MM.1S (cell line): ENCODE measurements around the gene SH3RF3.

ENCODE experiments used
- DNase-seq: peaks from one replicate; pipeline ENCODE4 v3.0.0-alpha.2; 2015
- H2AFZ ChIP-seq: fragments of 300-600 bp; sonication (generic); 2 replicates; pipeline ENCODE4 v1.6.0; 2016; ENCODE audit warnings: antibody characterized with exemption, low read length
- H3F3A ChIP-seq: fragments of 300-600 bp; sonication (generic); 2 replicates; pipeline ENCODE4 v1.6.1; 2016; ENCODE audit warnings: mild to moderate bottlenecking, antibody characterized with exemption, low read length, moderate library complexity, mixed read lengths; ENCODE audit not compliant: insufficient read depth
- H3K27ac ChIP-seq: fragments of 300-600 bp; sonication (generic); 2 replicates; pipeline ENCODE4 v1.5.1; 2016; ENCODE audit warnings: mild to moderate bottlenecking, low read length
- H3K27me3 ChIP-seq: fragments of 300-600 bp; sonication (generic); replicated peaks from 2 replicates; pipeline ENCODE4 v1.6.0; 2016; ENCODE audit warnings: low read length; ENCODE audit not compliant: insufficient read depth
- H3K36me3 ChIP-seq: fragments of 300-600 bp; sonication (generic); replicated peaks from 2 replicates; pipeline ENCODE4 v1.6.1; 2016; ENCODE audit warnings: mild to moderate bottlenecking, low read length, mixed read lengths; ENCODE audit not compliant: insufficient read depth
- H3K4me1 ChIP-seq: fragments of 300-600 bp; sonication (generic); 2 replicates; pipeline ENCODE4 v1.6.1; 2016; ENCODE audit warnings: low read length, mixed read lengths
- H3K4me2 ChIP-seq: fragments of 300-600 bp; sonication (generic); 2 replicates; pipeline ENCODE4 v1.6.0; 2016; ENCODE audit warnings: low read depth, low read length
- H3K4me3 ChIP-seq: fragments of 300-600 bp; sonication (generic); 2 replicates; pipeline ENCODE4 v1.5.1; 2016; ENCODE audit warnings: low read length, mixed read lengths
- H3K79me2 ChIP-seq: fragments of 300-600 bp; sonication (generic); 2 replicates; pipeline ENCODE4 v1.6.1; 2016; ENCODE audit warnings: mixed run types, low read length, mixed read lengths
- H3K9ac ChIP-seq: fragments of 300-600 bp; sonication (generic); 2 replicates; pipeline ENCODE4 v1.6.1; 2016; ENCODE audit warnings: low read length, mixed read lengths
- H3K9me2 ChIP-seq: fragments of 300-600 bp; sonication (generic); replicated peaks from 2 replicates; pipeline ENCODE4 v1.6.1; 2016; ENCODE audit warnings: mild to moderate bottlenecking, low read length, mixed read lengths; ENCODE audit not compliant: insufficient read depth
- H3K9me3 ChIP-seq: fragments of 300-600 bp; sonication (generic); replicated peaks from 2 replicates; pipeline ENCODE4 v1.6.1; 2016; ENCODE audit warnings: mild to moderate bottlenecking, low read length, mixed read lengths; ENCODE audit not compliant: insufficient read depth
- H4K20me1 ChIP-seq: fragments of 300-600 bp; sonication (generic); 2 replicates; pipeline ENCODE4 v1.6.1; 2016; ENCODE audit warnings: mild to moderate bottlenecking, low read length, moderate library complexity, mixed read lengths; ENCODE audit not compliant: insufficient read depth
- CTCF ChIP-seq: fragments of 300-600 bp; sonication (generic); IDR thresholded peaks from 2 replicates; pipeline ENCODE4 v1.5.1; 2016; ENCODE audit warnings: antibody characterized with exemption, low read length, mixed read lengths
- EZH2 ChIP-seq: fragments of 300-600 bp; sonication (generic); optimal IDR thresholded peaks from 2 replicates; pipeline ENCODE3; 2017; ENCODE audit warnings: low read depth, mild to moderate bottlenecking, antibody characterized with exemption, low read length, mixed read lengths
- EZH2phosphoT487 ChIP-seq: fragments of 300-600 bp; sonication (generic); IDR thresholded peaks from 2 replicates; pipeline ENCODE4 v1.6.1; 2018; ENCODE audit warnings: antibody characterized with exemption, low read length

SH3RF3 gene

DNA sequence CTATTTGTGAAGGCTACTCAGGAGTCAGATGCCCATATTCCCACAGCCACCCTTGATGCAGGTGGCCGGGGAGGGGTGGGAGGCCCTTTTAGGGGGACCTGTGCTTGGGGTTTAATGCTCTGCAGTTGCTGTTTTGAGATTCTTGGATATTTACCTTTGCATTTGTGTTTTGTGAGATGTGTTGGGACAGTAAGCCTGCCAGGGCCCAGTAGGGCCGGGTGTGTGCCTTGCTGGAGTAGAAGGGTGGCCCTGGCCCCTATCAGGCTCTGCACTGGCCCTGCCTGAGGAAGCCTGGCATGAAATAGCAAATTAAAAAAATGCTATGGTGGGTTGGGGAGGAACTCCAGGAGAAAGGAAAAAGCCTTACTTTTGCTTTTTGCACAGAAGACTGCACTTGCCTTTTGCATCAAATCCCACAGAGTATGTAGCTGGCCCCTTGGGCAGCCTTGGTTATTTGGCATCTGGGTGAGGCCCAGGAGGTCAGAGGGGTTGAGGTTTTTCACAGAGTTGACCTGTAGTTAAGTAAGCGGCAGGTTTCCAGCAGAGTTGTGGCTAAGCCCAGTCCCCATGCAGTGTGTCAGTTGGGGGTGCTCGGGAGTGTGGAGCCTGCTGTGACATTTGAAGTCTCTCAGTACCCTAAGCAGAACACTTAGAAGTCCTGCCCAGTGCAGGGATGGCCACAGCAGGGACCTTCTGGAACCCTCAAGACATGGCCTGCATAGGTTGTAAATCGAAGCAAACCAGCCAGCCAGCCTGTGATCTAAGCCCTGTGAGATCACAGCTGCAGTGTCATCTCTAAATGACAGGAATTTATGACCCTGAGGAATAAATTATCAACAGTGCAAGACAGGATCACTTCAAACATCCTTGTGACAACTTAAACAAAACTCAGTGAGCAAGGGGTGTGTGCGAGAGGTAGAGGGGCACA lies 68.8 kb downstream of the SH3RF3 start:
- Histone ChIP-seq H3K79me2 (peaks cover 77% of the 10 kb centered on the region), H3K36me3 (no peaks in the 10 kb centered on the region), H3K4me2 (no peak overlapping the region), H3K27me3 (no peaks in the 10 kb centered on the region), H3F3A (peaks cover 22% of the 10 kb centered on the region), H2AFZ (no peak overlapping the region), H3K9me3 (no peaks in the 10 kb centered on the region), H3K27ac (no peak overlapping the region), H3K9ac (no peak overlapping the region), H3K4me1 (peaks cover 44% of the 10 kb centered on the region), H3K9me2 (no peaks in the 10 kb centered on the region), H3K4me3 (no peak overlapping the region), H4K20me1 (no peaks in the 10 kb centered on the region)
- TF ChIP-seq CTCF = no peak
- no peak for TF ChIP-seq EZH2phosphoT487
- DNase-seq = no peak

- Histone ChIP-seq H3K9ac (no peak overlapping the region), H3K79me2 (peaks cover 91% of the 10 kb centered on the region), H3K27me3 (no peaks in the 10 kb centered on the region), H4K20me1 (no peaks in the 10 kb centered on the region), H3K9me2 (no peaks in the 10 kb centered on the region), H3F3A (peaks cover 5% of the 10 kb centered on the region), H2AFZ (no peak overlapping the region), H3K9me3 (no peaks in the 10 kb centered on the region), H3K27ac (no peak overlapping the region), H3K4me2 (no peak overlapping the region), H3K4me1 (peaks cover 31% of the 10 kb centered on the region), H3K36me3 (no peaks in the 10 kb centered on the region), H3K4me3 (no peak overlapping the region)
- TF ChIP-seq CTCF = no peak
- TF ChIP-seq EZH2 = no peak
- no peak for TF ChIP-seq EZH2phosphoT487
- no peak for DNase-seq
Measured at GRCh38 chr2:109199790-109200189, 70.8 kb downstream of the SH3RF3 start.

DNA sequence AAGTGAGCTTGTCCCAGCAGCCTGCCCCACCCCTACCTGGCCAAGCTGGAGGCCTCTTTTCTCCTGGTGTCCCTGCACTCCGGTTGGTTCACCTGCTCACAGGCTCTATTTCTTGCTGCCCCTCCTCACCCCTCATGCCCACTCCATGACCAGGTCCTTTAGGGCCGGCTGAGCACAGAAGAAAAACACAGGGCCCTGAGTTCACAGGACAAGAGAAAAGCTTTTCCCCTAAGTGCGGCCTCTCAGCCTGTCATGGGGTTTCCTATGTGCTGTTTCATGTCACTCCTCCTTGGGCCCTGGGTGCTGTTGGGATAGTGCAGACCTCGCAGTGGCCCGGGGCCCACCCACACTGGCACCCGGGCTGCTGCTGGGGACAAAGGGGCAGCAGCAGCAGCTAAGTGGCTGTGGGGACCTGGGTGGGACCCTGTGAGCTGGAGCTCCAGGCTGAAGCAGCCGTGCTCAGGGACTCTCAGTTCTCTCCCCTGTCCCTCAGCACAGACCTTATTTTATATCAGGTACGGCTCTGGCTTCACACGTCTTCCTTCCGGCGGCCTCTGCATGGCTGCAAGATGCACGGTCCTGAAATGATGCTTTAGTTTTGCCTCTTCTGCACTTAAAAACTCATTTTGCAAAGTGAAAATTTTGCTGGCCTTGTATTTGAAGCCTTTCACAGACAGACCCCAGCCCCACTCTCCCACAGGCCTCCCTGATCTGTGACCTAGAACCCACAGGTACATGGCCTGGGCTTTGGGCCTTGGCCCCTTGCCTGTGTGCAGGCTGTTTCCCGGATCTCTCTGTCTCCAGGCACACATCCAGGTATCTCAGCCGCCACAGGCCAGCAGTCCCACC lies 71.8 kb downstream of the SH3RF3 start:
- H3K4me3 ChIP-seq = no peak overlapping the region
- H4K20me1 ChIP-seq = no peaks in the 10 kb centered on the region
- H3K79me2 ChIP-seq = peaks cover 91% of the 10 kb centered on the region
- no peak for DNase-seq
- H3K27me3 ChIP-seq = no peaks in the 10 kb centered on the region
- no peaks in the 10 kb centered on the region for H3F3A ChIP-seq
- no peak overlapping the region for H3K27ac ChIP-seq
- TF ChIP-seq EZH2phosphoT487 (no peak), EZH2 (no peak), CTCF (no peak)
- H3K9me2 ChIP-seq = no peaks in the 10 kb centered on the region
- no peaks in the 10 kb centered on the region for H3K36me3 ChIP-seq
- H3K9ac ChIP-seq = no peak overlapping the region; the same call in 1 of the 2 replicates
- H3K4me1 ChIP-seq = peaks cover 20% of the 10 kb centered on the region
- H3K9me3 ChIP-seq = no peaks in the 10 kb centered on the region
- H3K4me2 ChIP-seq = peak overlapping the region; percentile 36; the same call in 1 of the 2 replicates
- no peak overlapping the region for H2AFZ ChIP-seq
